Naive thymus-derived CD8-positive, alpha-beta T cell (primary cell): Measurements from ENCODE around the gene FAM234A. TPM values are rescaled to one million over a fixed set of nuclear protein-coding genes. Genes with fewer than 3 reads are reported as not detected.

Experiments used
- ATAC-seq, 2 donors: fragments of 150-1000 bp; cut with Tn5 transposase in 1 of 2; sonication (Bioruptor Pico), chemical (Tn5 transposase) in 1 of 2; 1 replicate in 1 of 2; 2 replicates in 1 of 2; pipeline ENCODE4 v1.10.0; 2021; ENCODE audit warnings: mild to moderate bottlenecking in 2 of 2, moderate library complexity in 2 of 2
- POLR2A ChIA-PET: fragments of 350-600 bp; sonication (Branson Sonifier 250); formaldehyde crosslinking; loops from one replicate; lab custom pipeline; 2021; ENCODE audit warnings: antibody characterized with exemption; lab: Charles Lee
- DNase-seq, 10 donors: peaks; one replicate each; pipeline versions ENCODE4 v3.0.0 to v3.0.0-alpha.2; 2020 to 2022
- H3K27ac Mint-ChIP-seq, 10 donors: one replicate each; pipeline ENCODE4 v1.8.0; 2020 to 2022; ENCODE audit warnings: mild to moderate bottlenecking in 10 of 10, mixed read lengths in 10 of 10, moderate library complexity in 4 of 10, inconsistent platforms in 1 of 10
- H3K27me3 Mint-ChIP-seq, 5 donors: one replicate each; pipeline ENCODE4 v1.8.0; 2021 to 2022; ENCODE audit warnings: mixed read lengths in 5 of 5
- H3K36me3 Mint-ChIP-seq, 3 donors: one replicate each; pipeline ENCODE4 v1.8.0; 2020 to 2022; ENCODE audit warnings: mixed read lengths in 3 of 3, mild to moderate bottlenecking in 2 of 3, inconsistent platforms in 1 of 3
- H3K4me1 Mint-ChIP-seq, 4 donors: one replicate each; pipeline ENCODE4 v1.8.0; 2021 to 2022; ENCODE audit warnings: mixed read lengths in 4 of 4
- H3K4me3 Mint-ChIP-seq, 10 donors: one replicate each; pipeline ENCODE4 v1.8.0; 2020 to 2022; ENCODE audit warnings: mild to moderate bottlenecking in 10 of 10, mixed read lengths in 10 of 10, moderate library complexity in 6 of 10, inconsistent platforms in 1 of 10
- H3K9me3 Mint-ChIP-seq, 9 donors: one replicate each; pipeline ENCODE4 v1.8.0; 2020 to 2022; ENCODE audit warnings: mixed read lengths in 9 of 9, mild to moderate bottlenecking in 3 of 9, inconsistent platforms in 1 of 9, moderate library complexity in 1 of 9
- polyA plus RNA-seq, 3 donors: library from polyadenylated mRNA; unstranded; fragments of 300-500 nt; fragmentation: Illumina TruSeq; gene quantifications; one replicate each; pipeline ENCODE4 v1.2.3, GENCODE V29; 2021
- total RNA-seq, 8 experiments: library from RNA in 2 of 8; stranded (reverse) in 2 of 8; gene quantifications; one replicate each; pipeline ENCODE4 v1.2.3 and lab custom pipeline; 2021 to 2026

The FAM234A gene
- total and polyA plus RNA-seq, 5 experiments from 2014 or later, result 18.8 to 46.5 (median 36.7) TPM

DNA sequence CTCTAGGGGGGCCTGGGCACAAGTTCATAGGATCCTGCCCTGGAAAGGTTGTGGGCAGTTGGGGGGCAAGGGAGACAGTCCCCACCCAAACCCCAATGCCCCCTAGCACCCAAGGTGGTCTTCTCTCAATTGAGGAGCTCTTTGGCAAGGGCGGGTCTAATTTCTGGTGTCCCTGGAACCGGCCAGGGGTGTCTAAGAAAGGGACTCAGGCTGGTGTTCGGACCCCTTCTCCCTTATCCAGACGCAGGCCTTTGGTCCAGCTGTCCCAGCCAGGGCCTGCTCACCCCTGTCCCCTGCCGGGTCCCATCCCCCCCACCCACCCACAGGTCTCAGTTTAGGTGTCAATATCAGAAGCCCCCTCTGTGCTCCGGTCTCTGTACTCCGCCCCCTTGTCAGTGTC is 44.9 kb downstream of the FAM234A start:
- ATAC-seq (no peak), DNase-seq (no peak)
- Mint-ChIP-seq H3K9me3 (no peaks in the 10 kb centered on the region), H3K27ac (peak overlapping the region in 2 of 10 donors; percentile 0 to 77), H3K36me3 (no peaks in the 10 kb centered on the region), H3K4me3 (peak overlapping the region in 4 of 10 donors; percentile 0 to 51 (median 2)), H3K27me3 (peaks cover 0 to 33% (median 16%) of the 10 kb centered on the region in 5 donors), H3K4me1 (peaks cover 5 to 17% (median 9%) of the 10 kb centered on the region in 4 donors)
- POLR2A ChIA-PET, result interaction anchor here (0.6 to 1.4 kb wide), 2 partner anchors 44 to 169 kb away, joined by 3 to 6 read pairs; partner anchors contain the start of gene FAM234A

DNA sequence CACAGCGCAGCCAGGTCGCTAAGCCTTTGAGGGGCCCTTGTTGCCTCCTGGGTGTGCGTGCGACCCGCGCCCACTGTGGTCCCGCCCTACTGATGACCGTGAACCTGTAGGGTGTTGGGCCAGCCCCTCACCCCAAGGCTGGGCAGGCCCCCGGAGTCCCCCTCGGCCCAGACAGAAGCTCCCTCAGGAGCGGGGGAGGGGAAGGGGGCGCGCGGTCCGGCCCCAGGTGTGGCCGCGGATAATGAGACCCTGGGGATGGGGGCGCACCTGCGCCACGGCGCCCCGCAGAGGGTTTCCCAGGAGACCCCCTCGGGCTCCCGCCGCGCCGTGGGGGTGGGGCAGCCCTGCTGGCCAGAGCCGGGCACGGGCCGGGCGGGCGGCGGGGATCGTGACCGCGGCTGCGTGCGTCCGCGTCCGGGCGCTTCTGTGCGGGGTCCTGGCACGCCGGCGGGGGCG is 45.4 kb downstream of the FAM234A start:
- H3K9me3 Mint-ChIP-seq, result no peaks in the 10 kb centered on the region
- POLR2A ChIA-PET, result interaction anchor here (0.6 to 1.4 kb wide), 3 partner anchors 45 to 168 kb away, joined by 3 to 6 read pairs (median 3); partner anchors contain the start of gene FAM234A
- H3K4me3 Mint-ChIP-seq, result peak overlapping the region in 1 of 10 donors; percentile 51
- ATAC-seq (no peak), DNase-seq (no peak)
- H3K4me1 Mint-ChIP-seq, result peaks cover 5 to 17% (median 9%) of the 10 kb centered on the region in 4 donors
- peaks cover 0 to 30% (median 15%) of the 10 kb centered on the region in 5 donors for H3K27me3 Mint-ChIP-seq
- no peak overlapping the region for H3K27ac Mint-ChIP-seq
- H3K36me3 Mint-ChIP-seq, result no peaks in the 10 kb centered on the region

DNA sequence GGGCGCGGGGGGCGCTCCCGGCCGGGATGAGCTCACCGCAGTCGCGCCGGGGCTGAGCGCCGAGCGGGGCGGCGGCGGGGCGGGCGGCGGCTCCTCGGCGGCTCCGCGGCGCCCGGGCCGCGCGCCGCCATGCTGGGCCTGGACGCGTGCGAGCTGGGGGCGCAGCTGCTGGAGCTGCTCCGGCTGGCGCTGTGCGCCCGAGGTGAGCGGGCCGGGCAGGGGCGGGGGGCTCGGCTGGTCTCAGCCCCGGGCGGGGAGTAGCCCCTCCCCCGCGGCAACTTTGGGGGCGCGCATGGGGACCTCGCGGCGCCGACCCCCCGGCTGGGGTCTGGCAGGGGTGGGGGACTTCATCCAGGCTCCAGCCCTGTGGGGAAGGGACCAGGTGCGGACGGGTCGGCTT is 45.9 kb downstream of the FAM234A start, which contains the start of gene ARHGDIG:
ARHGDIG (plus strand) TSS at position 40 of the 400 bp plus-strand sequence; CDS start at position 130, 90 bp downstream.
- H3K9me3 Mint-ChIP-seq, result no peaks in the 10 kb centered on the region
- peaks cover 5 to 14% (median 9%) of the 10 kb centered on the region in 4 donors for H3K4me1 Mint-ChIP-seq
- DNase-seq (no peak), ATAC-seq (peak; percentile 29 to 41)
- no peaks in the 10 kb centered on the region for H3K36me3 Mint-ChIP-seq
- H3K4me3 Mint-ChIP-seq, result peak within 1 kb of the TSS in 3 of 10 donors; percentile 30 to 51 (median 39)
- peaks cover 0 to 29% (median 13%) of the 10 kb centered on the region in 5 donors for H3K27me3 Mint-ChIP-seq
- POLR2A ChIA-PET, result interaction anchor here (0.6 to 1.4 kb wide), 2 partner anchors 45 to 75 kb away, joined by 3 to 6 read pairs; partner anchors contain the start of gene FAM234A
- no peak within 1 kb of the TSS for H3K27ac Mint-ChIP-seq

DNA sequence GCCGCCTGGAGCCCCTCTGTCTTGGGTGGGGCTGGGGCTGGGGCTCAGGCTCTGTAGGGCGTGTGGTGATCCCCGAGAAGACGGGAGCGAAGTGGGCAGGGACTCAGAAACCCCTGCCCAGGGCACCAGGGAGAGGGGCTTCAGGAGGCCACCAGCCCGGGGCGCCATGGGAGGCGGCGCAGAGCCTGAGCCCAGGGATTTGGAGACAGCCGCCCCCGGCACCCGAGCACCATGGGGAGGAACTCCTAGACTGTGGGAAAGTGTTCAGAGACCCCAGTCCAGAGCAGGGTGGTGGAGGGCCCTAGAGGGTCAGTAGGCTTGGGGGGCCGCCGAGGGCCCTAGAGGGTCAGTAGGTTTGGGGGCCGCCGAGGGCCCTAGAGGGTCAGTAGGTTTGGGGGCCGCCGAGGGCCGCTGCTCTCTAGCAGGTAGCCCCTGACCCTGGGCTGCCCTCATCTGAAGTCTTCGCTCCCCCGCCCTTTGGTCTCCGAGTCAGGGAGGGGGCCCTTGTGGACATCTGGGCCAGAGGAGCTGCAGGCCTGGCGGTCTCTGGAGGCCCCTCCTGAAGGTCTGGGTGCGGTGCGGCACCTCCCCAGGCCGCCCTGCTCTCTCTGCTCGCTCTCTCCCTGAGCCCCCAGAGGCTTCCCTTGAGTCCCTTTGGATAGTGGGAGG is 46.5 kb downstream of the FAM234A start:
- Mint-ChIP-seq H3K36me3 (no peaks in the 10 kb centered on the region), H3K4me1 (peaks cover 5 to 14% (median 9%) of the 10 kb centered on the region in 4 donors), H3K27me3 (peaks cover 0 to 29% (median 11%) of the 10 kb centered on the region in 5 donors), H3K27ac (no peak overlapping the region), H3K4me3 (peak overlapping the region in 3 of 10 donors; percentile 30 to 50 (median 39)), H3K9me3 (no peaks in the 10 kb centered on the region)
- ATAC-seq (no peak), DNase-seq (no peak)
- POLR2A ChIA-PET, result no interaction called here

DNA sequence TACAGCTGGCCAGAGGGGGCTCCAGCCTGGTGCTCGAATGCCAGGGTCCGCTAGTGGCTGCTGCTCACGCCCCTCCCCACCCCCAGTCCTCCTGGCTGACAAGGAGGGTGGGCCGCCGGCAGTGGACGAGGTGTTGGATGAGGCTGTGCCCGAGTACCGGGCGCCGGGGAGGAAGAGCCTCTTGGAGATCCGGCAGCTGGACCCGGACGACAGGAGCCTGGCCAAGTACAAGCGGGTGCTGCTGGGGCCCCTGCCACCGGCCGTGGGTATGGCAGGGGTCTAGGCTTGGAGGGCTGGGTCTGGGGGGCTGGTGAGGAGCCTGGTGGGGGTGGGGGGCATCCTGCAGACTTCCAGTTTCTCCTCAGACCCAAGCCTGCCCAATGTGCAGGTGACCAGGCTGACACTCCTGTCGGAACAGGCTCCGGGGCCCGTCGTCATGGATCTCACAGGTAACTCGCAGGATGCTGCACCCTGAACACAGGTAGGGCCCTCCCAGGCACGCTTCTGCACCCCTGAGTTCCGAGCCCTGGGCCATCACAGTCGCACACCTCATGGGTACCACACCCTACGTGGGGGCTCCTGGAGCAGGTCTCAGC is 47.1 kb downstream of the FAM234A start:
- Mint-ChIP-seq H3K27ac (no peak overlapping the region), H3K4me3 (peak overlapping the region in 2 of 10 donors; percentile 15 to 29), H3K9me3 (no peaks in the 10 kb centered on the region), H3K36me3 (peaks cover 0 to 2% (median 0%) of the 10 kb centered on the region in 3 donors), H3K4me1 (peaks cover 3 to 11% (median 7%) of the 10 kb centered on the region in 4 donors), H3K27me3 (peaks cover 0 to 23% (median 10%) of the 10 kb centered on the region in 5 donors)
- POLR2A ChIA-PET, result no interaction called here
- ATAC-seq, result no peak
- no peak for DNase-seq

DNA sequence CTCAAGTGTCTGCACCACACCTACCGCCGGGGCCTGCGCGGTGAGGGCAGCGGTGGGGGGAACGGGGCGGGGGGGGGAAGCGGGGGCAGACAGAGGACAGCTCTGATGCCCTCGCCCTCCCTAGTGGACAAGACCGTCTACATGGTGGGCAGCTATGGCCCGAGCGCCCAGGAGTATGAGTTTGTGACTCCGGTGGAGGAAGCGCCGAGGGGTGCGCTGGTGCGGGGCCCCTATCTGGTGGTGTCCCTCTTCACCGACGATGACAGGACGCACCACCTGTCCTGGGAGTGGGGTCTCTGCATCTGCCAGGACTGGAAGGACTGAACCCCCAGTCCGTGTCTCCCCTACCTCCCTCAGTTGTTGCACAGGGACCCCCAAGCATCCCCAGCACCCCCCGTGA is 47.9 kb downstream of the FAM234A start:
- H3K4me1 Mint-ChIP-seq, result peaks cover 3 to 9% (median 7%) of the 10 kb centered on the region in 4 donors
- peaks cover 0 to 18% (median 8%) of the 10 kb centered on the region in 5 donors for H3K27me3 Mint-ChIP-seq
- POLR2A ChIA-PET, result no interaction called here
- no peak overlapping the region for H3K4me3 Mint-ChIP-seq
- no peak for DNase-seq
- no peaks in the 10 kb centered on the region for H3K9me3 Mint-ChIP-seq
- H3K36me3 Mint-ChIP-seq, result peaks cover 0 to 4% (median 0%) of the 10 kb centered on the region in 3 donors
- H3K27ac Mint-ChIP-seq, result no peak overlapping the region
- ATAC-seq, result no peak

DNA sequence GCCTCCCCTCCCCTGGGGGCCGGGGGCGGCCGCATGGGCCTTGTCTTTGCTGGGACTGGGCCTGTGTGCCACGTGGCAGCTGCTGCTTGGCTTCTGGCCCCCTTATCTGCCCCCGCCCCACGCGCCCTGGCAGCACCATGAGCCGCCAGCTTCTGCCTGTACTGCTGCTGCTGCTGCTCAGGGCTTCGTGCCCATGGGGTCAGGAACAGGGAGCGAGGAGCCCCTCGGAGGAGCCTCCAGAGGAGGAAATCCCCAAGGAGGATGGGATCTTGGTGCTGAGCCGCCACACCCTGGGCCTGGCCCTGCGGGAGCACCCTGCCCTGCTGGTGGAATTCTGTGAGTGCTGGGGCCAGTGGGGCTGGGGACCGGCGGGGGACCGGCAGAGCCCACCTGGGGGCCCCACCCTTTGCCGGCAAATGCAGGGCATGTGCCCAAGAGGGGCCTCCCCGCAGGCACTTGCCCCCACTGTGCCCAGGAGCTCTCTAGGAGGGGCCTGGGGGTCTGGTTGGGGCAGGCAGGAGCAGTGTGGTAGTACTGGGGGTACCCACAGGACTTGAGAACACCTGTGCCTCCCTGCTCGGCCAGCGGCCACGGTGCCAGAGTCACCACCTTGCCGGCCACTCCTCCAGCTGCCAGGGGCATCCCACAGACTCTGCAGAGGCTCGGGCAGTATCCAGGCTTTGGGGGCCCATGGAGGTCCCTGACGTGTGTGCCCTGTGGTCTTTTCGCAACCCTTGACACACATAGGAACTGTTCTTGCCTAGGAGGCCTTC is 48.6 kb downstream of the FAM234A start, which contains the start of gene PDIA2:
PDIA2 (plus strand) TSS at position 132 of the 773 bp plus-strand sequence; CDS start at position 138, 6 bp downstream.
- POLR2A ChIA-PET, result no interaction called here
- H3K27ac Mint-ChIP-seq, result peak within 1 kb of the TSS in 1 of 10 donors; percentile 62
- ATAC-seq, result no peak

DNA sequence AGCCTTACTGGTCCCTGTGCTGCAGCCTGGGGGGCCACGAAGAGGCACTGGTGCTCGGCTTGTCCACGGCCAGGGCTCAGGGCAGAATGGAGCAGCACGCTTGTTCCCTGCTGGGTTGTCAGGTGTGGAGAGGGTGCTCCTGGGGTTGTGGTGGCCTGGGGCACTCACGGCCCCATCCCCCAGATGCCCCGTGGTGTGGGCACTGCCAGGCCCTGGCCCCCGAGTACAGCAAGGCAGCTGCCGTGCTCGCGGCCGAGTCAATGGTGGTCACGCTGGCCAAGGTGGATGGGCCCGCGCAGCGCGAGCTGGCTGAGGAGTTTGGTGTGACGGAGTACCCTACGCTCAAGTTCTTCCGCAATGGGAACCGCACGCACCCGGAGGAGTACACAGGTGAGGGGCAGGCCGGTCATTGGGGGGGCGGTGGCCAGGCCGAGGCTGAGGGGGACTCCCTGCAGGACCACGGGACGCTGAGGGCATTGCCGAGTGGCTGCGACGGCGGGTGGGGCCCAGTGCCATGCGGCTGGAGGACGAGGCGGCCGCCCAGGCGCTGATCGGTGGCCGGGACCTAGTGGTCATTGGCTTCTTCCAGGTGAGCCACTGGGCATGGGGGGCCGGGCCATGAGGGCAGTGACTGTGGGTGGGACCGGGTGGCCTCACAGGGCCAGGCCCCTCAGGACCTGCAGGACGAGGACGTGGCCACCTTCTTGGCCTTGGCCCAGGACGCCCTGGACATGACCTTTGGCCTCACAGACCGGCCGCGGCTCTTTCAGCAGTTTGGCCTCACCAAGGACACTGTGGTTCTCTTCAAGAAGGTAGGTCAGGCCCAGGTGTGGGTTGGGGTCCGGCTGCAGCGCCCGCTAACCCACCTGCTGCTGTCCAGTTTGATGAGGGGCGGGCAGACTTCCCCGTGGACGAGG is 49.8 kb downstream of the FAM234A start:
- H3K27me3 Mint-ChIP-seq, result peaks cover 0 to 10% (median 0%) of the 10 kb centered on the region in 5 donors
- no peak overlapping the region for H3K4me3 Mint-ChIP-seq
- no peak for DNase-seq
- POLR2A ChIA-PET, result no interaction called here
- peaks cover 0 to under 1% (median 0%) of the 10 kb centered on the region in 4 donors for H3K4me1 Mint-ChIP-seq
- H3K9me3 Mint-ChIP-seq, result no peaks in the 10 kb centered on the region
- H3K27ac Mint-ChIP-seq, result no peak overlapping the region
- no peak for ATAC-seq
- H3K36me3 Mint-ChIP-seq, result peaks cover 0 to 19% (median 3%) of the 10 kb centered on the region in 3 donors

More for the DNA sequence above, 48.6 kb downstream of the FAM234A start, which contains the start of gene PDIA2:
- Mint-ChIP-seq H3K9me3 (no peaks in the 10 kb centered on the region), H3K4me1 (peaks cover 3 to 9% (median 7%) of the 10 kb centered on the region in 4 donors), H3K27me3 (peaks cover 0 to 18% (median 8%) of the 10 kb centered on the region in 5 donors), H3K36me3 (peaks cover 0 to 9% (median 3%) of the 10 kb centered on the region in 3 donors), H3K4me3 (peak within 1 kb of the TSS in 1 of 10 donors; percentile 29)
- no peak for DNase-seq

DNA sequence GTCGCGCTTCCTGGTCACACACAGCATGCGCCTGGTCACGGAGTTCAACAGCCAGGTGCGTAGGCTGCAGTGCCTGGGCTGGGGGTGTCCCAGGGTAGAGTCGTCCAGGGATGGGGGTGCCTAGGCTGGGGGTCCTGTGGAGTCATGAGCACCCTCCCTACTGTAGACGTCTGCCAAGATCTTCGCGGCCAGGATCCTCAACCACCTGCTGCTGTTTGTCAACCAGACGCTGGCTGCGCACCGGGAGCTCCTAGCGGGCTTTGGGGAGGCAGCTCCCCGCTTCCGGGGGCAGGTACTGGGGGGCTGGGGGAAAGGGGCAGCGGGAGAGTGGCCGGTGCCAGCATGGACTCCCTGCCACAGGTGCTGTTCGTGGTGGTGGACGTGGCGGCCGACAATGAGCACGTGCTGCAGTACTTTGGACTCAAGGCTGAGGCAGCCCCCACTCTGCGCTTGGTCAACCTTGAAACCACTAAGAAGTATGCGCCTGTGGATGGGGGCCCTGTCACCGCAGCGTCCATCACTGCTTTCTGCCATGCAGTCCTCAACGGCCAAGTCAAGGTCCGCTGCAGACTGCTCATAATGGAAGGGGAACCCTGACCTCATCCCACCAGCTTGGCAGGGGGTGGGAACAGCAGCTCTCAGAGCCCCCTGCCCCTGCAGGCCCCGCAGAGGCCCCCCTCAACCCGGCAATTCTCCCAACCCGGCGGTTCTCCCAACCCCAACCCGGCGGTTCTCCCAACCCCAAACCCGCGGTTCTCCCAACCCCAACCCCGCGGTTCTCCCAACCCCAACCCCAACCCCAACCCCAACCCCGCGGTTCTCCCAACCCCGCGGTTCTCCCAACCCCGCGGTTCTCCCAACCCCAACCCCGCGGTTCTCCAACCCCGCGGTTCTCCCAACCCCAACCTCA is 50.8 kb downstream of the FAM234A start:
- H3K4me3 Mint-ChIP-seq, result no peak overlapping the region
- H3K27ac Mint-ChIP-seq, result no peak overlapping the region
- no peaks in the 10 kb centered on the region for H3K9me3 Mint-ChIP-seq
- H3K27me3 Mint-ChIP-seq, result peaks cover 0 to 8% (median 0%) of the 10 kb centered on the region in 5 donors
- H3K4me1 Mint-ChIP-seq, result no peaks in the 10 kb centered on the region
- peaks cover 0 to 22% (median 3%) of the 10 kb centered on the region in 3 donors for H3K36me3 Mint-ChIP-seq
- POLR2A ChIA-PET, result no interaction called here
- DNase-seq (no peak), ATAC-seq (no peak)

DNA sequence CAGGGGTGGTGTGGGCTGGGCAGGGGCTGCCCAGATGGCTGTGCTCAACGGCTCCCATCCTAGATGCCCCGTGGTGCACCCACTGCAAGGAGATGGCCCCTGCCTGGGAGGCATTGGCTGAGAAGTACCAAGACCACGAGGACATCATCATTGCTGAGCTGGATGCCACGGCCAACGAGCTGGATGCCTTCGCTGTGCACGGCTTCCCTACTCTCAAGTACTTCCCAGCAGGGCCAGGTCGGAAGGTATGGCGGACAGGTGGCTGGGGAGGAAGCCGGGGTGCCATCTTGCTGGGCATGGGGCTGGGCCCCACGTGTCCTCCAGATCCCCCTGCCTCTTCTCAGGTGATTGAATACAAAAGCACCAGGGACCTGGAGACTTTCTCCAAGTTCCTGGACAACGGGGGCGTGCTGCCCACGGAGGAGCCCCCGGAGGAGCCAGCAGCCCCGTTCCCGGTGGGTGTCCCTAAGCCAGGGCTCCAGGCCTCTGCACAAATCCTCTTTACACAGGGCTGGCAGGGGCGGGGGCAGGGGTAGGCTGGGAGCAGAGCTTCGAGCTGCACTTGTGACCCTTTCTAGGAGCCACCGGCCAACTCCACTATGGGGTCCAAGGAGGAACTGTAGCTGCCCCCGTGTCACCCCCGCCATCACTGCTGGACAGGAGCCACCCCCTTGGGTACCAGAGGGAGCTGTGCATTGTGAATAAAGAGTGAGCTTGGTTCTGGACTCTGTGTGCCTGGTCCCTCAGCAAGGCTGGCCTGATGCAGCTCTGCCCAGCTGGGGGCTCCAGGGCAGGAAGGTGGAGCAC is 52.1 kb downstream of the FAM234A start:
- no peaks in the 10 kb centered on the region for H3K9me3 Mint-ChIP-seq

More for the DNA sequence above, 52.1 kb downstream of the FAM234A start:
- Mint-ChIP-seq H3K27ac (no peak overlapping the region), H3K27me3 (peaks cover 0 to 4% (median 0%) of the 10 kb centered on the region in 5 donors), H3K36me3 (peaks cover 0 to 33% (median 4%) of the 10 kb centered on the region in 3 donors), H3K4me3 (no peak overlapping the region), H3K4me1 (no peaks in the 10 kb centered on the region)
- no peak for DNase-seq
- POLR2A ChIA-PET, result no interaction called here
- ATAC-seq, result no peak
